HepG2 (cell line): Measurements from ENCODE around the gene GCLC. TPM values are rescaled to one million over a fixed set of nuclear protein-coding genes. Genes with fewer than 3 reads are reported as not detected.

ENCODE experiments used
- ATAC-seq: fragments of 200-7000 bp; cut with Tn5 transposase; 3 replicates; pipeline ENCODE4 v1.9.1; 2020; ENCODE audit warnings: mild to moderate bottlenecking, moderate library complexity
- BruUV-seq: library from RNA; stranded (reverse); fragments of 400-500 nt; replicated peaks from 2 replicates; lab custom pipeline; 2021; lab: Mats Ljungman, UMichigan
- CTCF ChIA-PET: fragments of 300-600 bp; formaldehyde crosslinking; extraction: SDS; loops from one replicate; lab custom pipeline; 2021; ENCODE audit warnings: low total read pairs, inconsistent platforms, low intra/inter-chr PET ratio; lab: Yijun Ruan, JAX
- POLR2A ChIA-PET: fragments of 350-600 bp; sonication (Branson Sonifier 250); formaldehyde crosslinking; loops from one replicate; lab custom pipeline; 2020; ENCODE audit warnings: antibody characterized with exemption, inconsistent platforms; lab: Yijun Ruan, JAX
- DNase-seq: peaks from one replicate; pipeline ENCODE4 v3.0.0-alpha.2; 2015; ENCODE audit warnings: low spot score
- FAIRE-seq: peaks from 3 replicates; lab custom pipeline; 2011; peaks lifted over from hg19 to GRCh38; lab: Jason Lieb, UNC
- H2AFZ ChIP-seq: one replicate; pipeline ENCODE4 v1.6.1; 2011; ENCODE audit warnings: low read length, inconsistent platforms
- H3K27ac ChIP-seq: fragments of 300-600 bp; 3 replicates; pipeline ENCODE4 v1.8.0; 2011; ENCODE audit warnings: mixed run types, mild to moderate bottlenecking, mixed read lengths, low read length, inconsistent platforms; ENCODE audit not compliant: insufficient read depth; ENCODE audit errors: extremely low read length
- H3K27me3 ChIP-seq, 2 experiments: fragments of 200-600 bp in 1 of 2; 2 replicates in 1 of 2; 3 replicates in 1 of 2; pipeline versions ENCODE4 v1.6.0 to v1.8.0; 2011; ENCODE audit warnings: low read length in 2 of 2, mild to moderate bottlenecking in 2 of 2, moderate library complexity in 2 of 2, inconsistent platforms in 1 of 2; ENCODE audit not compliant: insufficient read depth in 2 of 2, control insufficient read depth in 1 of 2
- H3K36me3 ChIP-seq, 2 experiments: fragments of 200-600 bp in 1 of 2; replicated peaks in 1 of 2; 2 replicates in 1 of 2; 3 replicates in 1 of 2; pipeline versions ENCODE4 v1.5.1 to v1.8.0; 2011; ENCODE audit warnings: low read length in 2 of 2, inconsistent platforms in 1 of 2; ENCODE audit not compliant: insufficient read depth in 2 of 2, control insufficient read depth in 1 of 2
- H3K4me1 ChIP-seq: 2 replicates; pipeline ENCODE4 v1.5.1; 2012; ENCODE audit warnings: low read length, inconsistent platforms; ENCODE audit not compliant: insufficient read depth
- H3K4me2 ChIP-seq: 2 replicates; pipeline ENCODE4 v1.6.0; 2011; ENCODE audit warnings: low read depth, low read length, inconsistent platforms
- H3K4me3 ChIP-seq, 3 experiments: fragments of 200-600 bp in 1 of 3; sonication (generic), shearing (Covaris generic) in 1 of 3; replicated peaks in 1 of 3; 2 replicates each; pipeline ENCODE4 v1.5.1; 2011 to 2016; ENCODE audit warnings: low read length in 3 of 3, inconsistent platforms in 2 of 3, low read depth in 2 of 3, mild to moderate bottlenecking in 2 of 3, control low read depth in 1 of 3, mixed read lengths in 1 of 3; ENCODE audit not compliant: insufficient read depth in 1 of 3
- H3K79me2 ChIP-seq: one replicate; pipeline ENCODE4 v1.6.1; 2011; ENCODE audit warnings: low read length, inconsistent platforms; ENCODE audit not compliant: insufficient read depth
- H3K9ac ChIP-seq: 2 replicates; pipeline ENCODE4 v1.6.0; 2011; ENCODE audit warnings: mild to moderate bottlenecking, low read depth, low read length, inconsistent platforms; ENCODE audit not compliant: insufficient read depth
- H3K9me3 ChIP-seq: 2 replicates; pipeline ENCODE4 v1.5.1; 2012; ENCODE audit warnings: mild to moderate bottlenecking, low read length
- H4K20me1 ChIP-seq: 2 replicates; pipeline ENCODE4 v1.6.0; 2011; ENCODE audit warnings: inconsistent platforms, mild to moderate bottlenecking, low read length, moderate library complexity; ENCODE audit not compliant: insufficient read depth
- ATF7 ChIP-seq, 2 experiments: fragments of 450-650 bp in 1 of 2; sonication (generic) in 1 of 2; formaldehyde crosslinking in 1 of 2; IDR thresholded peaks; 2 replicates each; pipeline versions ENCODE4 v1.4.0 to v1.6.1; 2016 to 2020; ENCODE audit warnings: antibody characterized with exemption in 1 of 2, mild to moderate bottlenecking in 1 of 2, missing genetic modification reagents in 1 of 2
- CBX2 ChIP-seq, 2 experiments: fragments of 200-600 bp in 1 of 2; sonication (generic); formaldehyde crosslinking in 1 of 2; IDR thresholded peaks; 2 replicates each; pipeline versions ENCODE4 v1.7.0 to v1.8.1; 2018 to 2022; ENCODE audit warnings: low read depth in 2 of 2, low read length in 1 of 2, mild to moderate bottlenecking in 1 of 2, missing genetic modification reagents in 1 of 2
- CCAR2 ChIP-seq: fragments of 200-400 bp; formaldehyde crosslinking; optimal IDR thresholded peaks from 2 replicates; pipeline ENCODE3; 2018; ENCODE audit warnings: low read depth, mild to moderate bottlenecking, low read length, moderate library complexity
- CENPT ChIP-seq: sonication (generic); formaldehyde crosslinking; IDR thresholded peaks from 2 replicates; pipeline ENCODE4 v1.8.0; 2022; ENCODE audit warnings: low read depth, mild to moderate bottlenecking, moderate library complexity, missing genetic modification reagents
- CREB1 ChIP-seq, 2 experiments: fragments of 450-650 bp in 1 of 2; IDR thresholded peaks; 2 replicates each; pipeline ENCODE4 v1.6.1; 2016 to 2017; ENCODE audit warnings: control low read depth in 1 of 2, mild to moderate bottlenecking in 1 of 2, missing compliant biosample characterization in 1 of 2, missing genetic modification characterization in 1 of 2
- E2F2 ChIP-seq: sonication (generic); formaldehyde crosslinking; IDR thresholded peaks from 2 replicates; pipeline ENCODE4 v1.4.0; 2020; ENCODE audit warnings: missing genetic modification reagents, borderline replicate concordance
- ETV5 ChIP-seq: IDR thresholded peaks from 2 replicates; pipeline ENCODE4 v1.6.1; 2018; ENCODE audit warnings: missing biosample characterization, missing genetic modification reagents, inconsistent platforms, borderline replicate concordance
- GTF3A ChIP-seq: sonication (generic); formaldehyde crosslinking; conservative IDR thresholded peaks from 2 replicates; pipeline ENCODE4 v1.4.0; 2020; ENCODE audit warnings: mild to moderate bottlenecking, missing genetic modification reagents
- MTF1 ChIP-seq: sonication (generic); formaldehyde crosslinking; IDR thresholded peaks from 2 replicates; pipeline ENCODE4 v1.5.0; 2020; ENCODE audit warnings: missing genetic modification reagents
- MXD1 ChIP-seq: sonication (generic); formaldehyde crosslinking; IDR thresholded peaks from 2 replicates; pipeline ENCODE4 v1.4.0; 2020; ENCODE audit warnings: mild to moderate bottlenecking, missing genetic modification reagents
- NFKB2 ChIP-seq: sonication (generic); formaldehyde crosslinking; IDR thresholded peaks from 2 replicates; pipeline ENCODE4 v1.4.0; 2020; ENCODE audit warnings: missing genetic modification reagents, borderline replicate concordance
- TEAD3 ChIP-seq: optimal IDR thresholded peaks from 2 replicates; pipeline ENCODE3; 2016; ENCODE audit warnings: borderline replicate concordance
- TSC22D2 ChIP-seq: sonication (generic); formaldehyde crosslinking; IDR thresholded peaks from 2 replicates; pipeline ENCODE4 v1.5.1; 2020; ENCODE audit warnings: missing genetic modification reagents, mild to moderate bottlenecking, borderline replicate concordance
- U2AF2 ChIP-seq: fragments of 200-400 bp; formaldehyde crosslinking; IDR thresholded peaks from 2 replicates; pipeline ENCODE4 v1.6.1; 2017; ENCODE audit warnings: low read depth, mild to moderate bottlenecking, low read length
- WIZ ChIP-seq: sonication (generic); formaldehyde crosslinking; IDR thresholded peaks from 2 replicates; pipeline ENCODE4 v1.5.1; 2020; ENCODE audit warnings: mild to moderate bottlenecking, missing genetic modification reagents
- ZNF589 ChIP-seq: sonication (generic); formaldehyde crosslinking; conservative IDR thresholded peaks from 2 replicates; pipeline ENCODE4 v1.8.0; 2022; ENCODE audit warnings: mild to moderate bottlenecking, moderate library complexity, missing genetic modification reagents
- ZNF780A ChIP-seq: sonication (generic); formaldehyde crosslinking; IDR thresholded peaks from 2 replicates; pipeline ENCODE4 v1.8.0; 2022; ENCODE audit warnings: mild to moderate bottlenecking, missing genetic modification reagents, moderate library complexity
- ZNF788 ChIP-seq: sonication (generic); formaldehyde crosslinking; IDR thresholded peaks from 2 replicates; pipeline ENCODE4 v1.5.0; 2020; ENCODE audit warnings: mild to moderate bottlenecking, missing genetic modification reagents, borderline replicate concordance
- in situ Hi-C: cut with HindIII; loops from 2 replicates; pipeline ENCODE4 v1.10.0; 2017; ENCODE audit warnings: low pct_unique_long_range_greater_than_20kb; ENCODE audit not compliant: extremely low pct_ligation_motif_present
- intact Hi-C: fragments of 100-400 bp; cut with micrococcal nuclease; formaldehyde crosslinking; loops from one replicate; pipeline ENCODE4 v1.10.0; 2022; ENCODE audit not compliant: unreplicated experiment
- polyA plus RNA-seq, 8 experiments: library from polyadenylated mRNA; depleted of rRNA in 3 of 8; stranded (reverse) in 7 of 8; unstranded in 1 of 8; fragments of >200 nt; fragmentation: Illumina TruSeq in 4 of 8; extraction: Trizol in 4 of 8; gene quantifications; 2 replicates each; pipeline versions ENCODE4 v1.2.1 to v1.2.3, GENCODE V29; 2011 to 2016; ENCODE audit warnings: low read depth in 4 of 8, missing spikeins in 1 of 8, mixed read lengths in 1 of 8; ENCODE audit not compliant: insufficient read depth in 1 of 8
- total RNA-seq, 5 experiments: library from RNA; depleted of rRNA; stranded (reverse); fragments of >200 nt; fragmentation: Illumina TruSeq; extraction: Trizol; gene quantifications; 2 replicates each; pipeline ENCODE4 v1.2.3, GENCODE V29; 2016; ENCODE audit warnings: low read depth in 1 of 5

GCLC gene
- total and polyA plus RNA-seq, 2 of the 13 experiments (the other 11 are each of a cell fraction or from before 2014, with no cell fraction given) = 35.3 to 84.6 TPM

GRCh38 chr6:53528107-53528506 is 16.8 kb downstream of the GCLC start:
- Histone ChIP-seq H3K27me3 (no peaks in the 10 kb centered on the region), H3K27ac (no peak overlapping the region), H3K79me2 (peaks cover 98% of the 10 kb centered on the region), H3K9me3 (no peaks in the 10 kb centered on the region), H3K9ac (no peak overlapping the region)
- no TSS peak for BruUV-seq
- in situ Hi-C loops = no loop called here
- POLR2A ChIA-PET = no interaction called here
- ATAC-seq (no peak), FAIRE-seq (no peak), DNase-seq (no peak)
- TF ChIP-seq CREB1 (IDR thresholded peaks at IDR 0.05) (peak; percentile 78), CREB1 (CRISPR knock-in tag; IDR thresholded peaks at IDR 0.05) (no peak), ETV5 (CRISPR knock-in tag) (no peak), MTF1 (CRISPR knock-in tag) (no peak), ZNF780A (no peak), CCAR2 (no peak), TSC22D2 (CRISPR knock-in tag) (no peak), NFKB2 (CRISPR knock-in tag) (no peak), ATF7 (IDR thresholded peaks at IDR 0.05) (peak; percentile 84), ATF7 (CRISPR knock-in tag; IDR thresholded peaks at IDR 0.05) (no peak), TEAD3 (CRISPR knock-in tag) (no peak), CENPT (no peak), U2AF2 (no peak), CBX2 (IDR thresholded peaks at IDR 0.05; ENCODE audit: low read depth, low read length) (no peak), CBX2 (CRISPR knock-in tag; IDR thresholded peaks at IDR 0.05; ENCODE audit: low read depth) (no peak), ZNF589 (no peak), WIZ (no peak), E2F2 (no peak), MXD1 (no peak), ZNF788 (CRISPR knock-in tag) (no peak), GTF3A (CRISPR knock-in tag) (no peak)
- TF ChIP-seq, all 625 proteins: peak for 2
- Histone ChIP-seq H3K4me3 (no peak overlapping the region), H3K36me3 (peaks cover 2 to 6% of the 10 kb centered on the region in 2 experiments; a peak in 3 of 5 replicates), H3K4me1 (peaks cover 36% of the 10 kb centered on the region), H4K20me1 (peaks cover 33% of the 10 kb centered on the region; the same call in 1 of the 2 replicates), H2AFZ (no peak overlapping the region), H3K4me2 (no peak overlapping the region)
- CTCF ChIA-PET = no interaction called here
- intact Hi-C loops = loop anchor here (2.0 kb wide), 1 partner anchor 15 kb away; no protein-coding TSS in a partner anchor
